Measurements from ENCODE around the gene SCN2A.

SCN2A gene

GRCh38 chr2:165227571-165227970 lies 11.6 kb upstream of the SCN2A start:
- TF ChIP-seq, protein P1, sequence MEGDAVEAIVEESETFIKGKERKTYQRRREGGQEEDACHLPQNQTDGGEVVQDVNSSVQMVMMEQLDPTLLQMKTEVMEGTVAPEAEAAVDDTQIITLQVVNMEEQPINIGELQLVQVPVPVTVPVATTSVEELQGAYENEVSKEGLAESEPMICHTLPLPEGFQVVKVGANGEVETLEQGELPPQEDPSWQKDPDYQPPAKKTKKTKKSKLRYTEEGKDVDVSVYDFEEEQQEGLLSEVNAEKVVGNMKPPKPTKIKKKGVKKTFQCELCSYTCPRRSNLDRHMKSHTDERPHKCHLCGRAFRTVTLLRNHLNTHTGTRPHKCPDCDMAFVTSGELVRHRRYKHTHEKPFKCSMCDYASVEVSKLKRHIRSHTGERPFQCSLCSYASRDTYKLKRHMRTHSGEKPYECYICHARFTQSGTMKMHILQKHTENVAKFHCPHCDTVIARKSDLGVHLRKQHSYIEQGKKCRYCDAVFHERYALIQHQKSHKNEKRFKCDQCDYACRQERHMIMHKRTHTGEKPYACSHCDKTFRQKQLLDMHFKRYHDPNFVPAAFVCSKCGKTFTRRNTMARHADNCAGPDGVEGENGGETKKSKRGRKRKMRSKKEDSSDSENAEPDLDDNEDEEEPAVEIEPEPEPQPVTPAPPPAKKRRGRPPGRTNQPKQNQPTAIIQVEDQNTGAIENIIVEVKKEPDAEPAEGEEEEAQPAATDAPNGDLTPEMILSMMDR (conservative IDR thresholded peaks at IDR 0.05; ENCODE audit: low read depth, low read length), result no peak
- no peak overlapping the region for H3K4me3 ChIP-seq (ENCODE audit: low read length)
- no peak for DNase-seq (ENCODE audit: low read depth)

DNA sequence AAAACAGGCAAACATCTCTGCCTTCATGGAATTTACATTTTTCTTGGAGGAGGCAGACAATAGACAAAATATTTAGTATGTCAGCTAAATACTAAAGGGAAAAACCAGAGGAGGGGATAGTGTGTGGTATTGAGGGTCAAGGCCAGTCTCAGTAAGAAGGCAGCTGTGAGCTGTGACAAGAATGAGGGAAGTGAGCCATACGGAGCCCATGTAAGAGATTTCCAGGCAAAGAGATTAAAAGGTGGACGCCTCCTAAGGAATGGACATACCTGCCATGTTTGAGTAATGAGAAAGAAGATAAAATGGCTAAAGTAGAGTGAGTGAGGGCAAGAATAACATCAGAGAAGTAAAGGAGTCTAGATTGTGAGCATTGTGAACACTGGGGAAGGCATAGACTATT lies 2.2 kb upstream of the SCN2A start:
- H3K4me3 ChIP-seq (ENCODE audit: low read length), result no peak overlapping the region
- TF ChIP-seq, protein P1 (conservative IDR thresholded peaks at IDR 0.05; ENCODE audit: low read depth, low read length), result no peak
- no peak for DNase-seq (ENCODE audit: low read depth)

- no peak overlapping the region for H3K4me3 ChIP-seq (ENCODE audit: low read length)
- no peak for DNase-seq (ENCODE audit: low read depth)
- TF ChIP-seq, protein P1 (conservative IDR thresholded peaks at IDR 0.05; ENCODE audit: low read depth, low read length), result no peak
Measured at GRCh38 chr2:165238295-165238694, 919 bp upstream of the SCN2A start.

- TF ChIP-seq, protein P1 (conservative IDR thresholded peaks at IDR 0.05; ENCODE audit: low read depth, low read length), result no peak
- no peak for DNase-seq (ENCODE audit: low read depth)
- no peak overlapping the region for H3K4me3 ChIP-seq (ENCODE audit: low read length)
Measured at GRCh38 chr2:165239856-165240515, 772 bp downstream of the SCN2A start.

DNA sequence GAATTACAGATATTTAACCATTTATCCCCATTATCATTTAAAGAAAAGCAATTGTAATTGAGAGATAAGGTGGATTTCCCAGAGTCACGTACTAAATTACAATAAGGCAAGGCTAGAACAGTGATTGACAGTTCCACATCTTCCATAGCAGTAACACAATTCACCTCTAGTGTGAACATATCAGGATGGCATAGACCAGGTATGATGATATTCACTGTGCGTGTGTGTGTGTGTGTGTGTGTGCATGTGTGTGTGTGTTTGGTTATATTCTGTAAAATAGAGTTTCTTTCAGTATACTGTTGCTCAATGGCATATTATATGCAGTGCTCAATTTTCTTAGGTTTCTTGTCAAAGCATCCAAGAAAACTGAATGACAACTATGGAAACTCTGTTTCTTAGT lies 1.7 kb downstream of the SCN2A start:
- H3K4me3 ChIP-seq (ENCODE audit: low read length), result no peak overlapping the region
- no peak for DNase-seq (ENCODE audit: low read depth)
- TF ChIP-seq, protein P1 (conservative IDR thresholded peaks at IDR 0.05; ENCODE audit: low read depth, low read length), result no peak

DNA sequence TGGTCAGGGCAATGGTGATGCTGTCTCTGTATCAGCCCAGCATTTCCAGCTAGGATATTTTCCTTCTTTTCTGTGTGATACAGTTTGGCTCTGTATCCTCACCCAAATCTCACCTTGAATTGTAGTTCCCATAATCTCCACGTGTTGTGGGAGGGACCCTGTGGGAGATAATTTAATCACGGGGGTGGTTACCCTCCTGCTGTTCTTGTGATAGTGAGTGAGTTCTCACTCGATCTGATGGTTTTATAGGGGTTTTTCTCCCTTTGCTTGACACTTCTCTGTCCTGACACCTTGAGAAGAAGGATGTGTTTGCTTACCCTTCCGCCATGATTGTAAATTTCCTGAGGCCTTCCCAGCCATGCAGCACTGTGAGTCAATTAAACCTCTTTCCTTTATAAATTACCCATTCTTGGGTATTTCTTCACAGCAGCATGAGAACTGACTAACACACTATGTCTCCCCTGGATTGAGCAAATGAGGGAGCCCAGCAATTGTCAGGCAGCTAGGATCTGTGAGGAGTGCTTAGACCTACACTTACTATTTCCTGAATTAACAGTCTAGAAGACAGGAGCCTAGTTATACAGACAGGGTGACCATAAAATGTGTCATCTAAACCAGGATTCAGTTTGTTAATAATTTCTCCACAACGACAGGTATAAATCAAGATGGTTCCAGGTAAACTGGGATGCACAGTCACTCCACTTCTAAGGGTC lies 6.0 kb downstream of the SCN2A start:
- no peak for DNase-seq (ENCODE audit: low read depth)
- TF ChIP-seq, protein P1 (conservative IDR thresholded peaks at IDR 0.05; ENCODE audit: low read depth, low read length), result no peak
- no peak overlapping the region for H3K4me3 ChIP-seq (ENCODE audit: low read length)

- no peak for DNase-seq (ENCODE audit: low read depth)
- no peak overlapping the region for H3K4me3 ChIP-seq (ENCODE audit: low read length)
- TF ChIP-seq, protein P1 (conservative IDR thresholded peaks at IDR 0.05; ENCODE audit: low read depth, low read length), result no peak
Measured at GRCh38 chr2:165248238-165248637, 9.0 kb downstream of the SCN2A start.

Measured in retinal pigment epithelial cell (primary cell).